H1 (cell line): Measurements from ENCODE around the gene DRG1. TPM values are rescaled to one million over a fixed set of nuclear protein-coding genes. Genes with fewer than 3 reads are reported as not detected.

ENCODE experiments used
- CTCF ChIA-PET: fragments of 300-600 bp; sonication (Branson Sonifier 250); formaldehyde crosslinking; loops from one replicate; lab custom pipeline; 2021; ENCODE audit not compliant: partially characterized antibody; lab: Charles Lee
- POLR2A ChIA-PET: fragments of 300-600 bp; sonication (Branson Sonifier 250); formaldehyde crosslinking; loops from one replicate; lab custom pipeline; 2021; ENCODE audit warnings: inconsistent platforms; ENCODE audit not compliant: partially characterized antibody; lab: Charles Lee
- DNase-seq, 2 experiments: peaks; one replicate each; pipeline versions ENCODE4 v3.0.0 to v3.0.0-alpha.2; 2010 to 2022; ENCODE audit warnings: low spot score in 2 of 2, low read depth in 1 of 2, mixed read lengths in 1 of 2
- FAIRE-seq: peaks from 2 replicates; lab custom pipeline; 2011; peaks lifted over from hg19 to GRCh38; lab: Jason Lieb, UNC
- H2AFZ ChIP-seq: 2 replicates; pipeline ENCODE4 v1.8.1; 2012; ENCODE audit warnings: low read length, inconsistent platforms
- H2AK5ac ChIP-seq: 2 replicates; pipeline ENCODE4 v1.6.1; 2013; ENCODE audit warnings: low read depth, low read length
- H2BK120ac ChIP-seq: replicated peaks from 2 replicates; pipeline ENCODE3; 2013; ENCODE audit warnings: low read depth, low read length, inconsistent platforms
- H2BK12ac ChIP-seq: 2 replicates; pipeline ENCODE4 v1.6.1; 2013; ENCODE audit warnings: low read depth, low read length
- H2BK15ac ChIP-seq: 2 replicates; pipeline ENCODE4 v1.6.1; 2013; ENCODE audit warnings: low read length
- H2BK20ac ChIP-seq: 2 replicates; pipeline ENCODE4 v1.6.1; 2013; ENCODE audit warnings: low read length
- H2BK5ac ChIP-seq: 2 replicates; pipeline ENCODE4 v1.6.1; 2013; ENCODE audit warnings: low read depth, low read length
- H3K14ac ChIP-seq: 2 replicates; pipeline ENCODE4 v1.6.1; 2013; ENCODE audit warnings: inconsistent platforms; ENCODE audit not compliant: insufficient read length
- H3K18ac ChIP-seq: 2 replicates; pipeline ENCODE4 v1.6.1; 2013; ENCODE audit warnings: low read length; ENCODE audit errors: extremely low read depth
- H3K23ac ChIP-seq: 2 replicates; pipeline ENCODE4 v1.6.1; 2013; ENCODE audit warnings: inconsistent platforms; ENCODE audit not compliant: insufficient read length
- H3K23me2 ChIP-seq: 2 replicates; pipeline ENCODE4 v1.6.1; 2013; ENCODE audit warnings: low read depth, low read length
- H3K27ac ChIP-seq: 2 replicates; pipeline ENCODE4 v1.6.1; 2011; ENCODE audit warnings: low read depth, low read length, inconsistent platforms
- H3K27me3 ChIP-seq, 4 experiments: replicated peaks in 1 of 4; 1 replicate in 1 of 4; 2 replicates in 3 of 4; pipeline versions ENCODE4 v1.6.1 to v1.8.1; 2011 to 2013; ENCODE audit warnings: low read length in 3 of 4, mild to moderate bottlenecking in 3 of 4, inconsistent platforms in 2 of 4, mixed read lengths in 2 of 4, moderate library complexity in 1 of 4; ENCODE audit not compliant: control insufficient read depth in 3 of 4, insufficient read depth in 3 of 4; ENCODE audit errors: extremely low read depth in 1 of 4
- H3K36me3 ChIP-seq, 4 experiments: 2 replicates each; pipeline versions ENCODE4 v1.6.1 to v1.8.1; 2011 to 2013; ENCODE audit warnings: mild to moderate bottlenecking in 4 of 4, low read length in 3 of 4, moderate library complexity in 2 of 4, control low read depth in 1 of 4, inconsistent platforms in 1 of 4; ENCODE audit not compliant: insufficient read depth in 4 of 4, control insufficient read depth in 2 of 4
- H3K4ac ChIP-seq: replicated peaks from 2 replicates; pipeline ENCODE3; 2013; ENCODE audit warnings: low read length, low read depth, mixed read lengths, inconsistent platforms; ENCODE audit not compliant: insufficient read length
- H3K4me1 ChIP-seq, 4 experiments: replicated peaks in 1 of 4; 1 replicate in 1 of 4; 2 replicates in 3 of 4; pipeline versions ENCODE4 v1.6.1 to v1.8.1; 2011 to 2013; ENCODE audit warnings: low read length in 3 of 4, inconsistent platforms in 2 of 4, mixed read lengths in 1 of 4; ENCODE audit not compliant: insufficient read depth in 4 of 4, control insufficient read depth in 3 of 4
- H3K4me2 ChIP-seq, 2 experiments: 2 replicates each; pipeline versions ENCODE4 v1.6.1 to v1.8.1; 2011 to 2013; ENCODE audit warnings: low read depth in 2 of 2, low read length in 2 of 2, control low read depth in 1 of 2, inconsistent platforms in 1 of 2, mild to moderate bottlenecking in 1 of 2; ENCODE audit not compliant: insufficient read depth in 1 of 2
- H3K4me3 ChIP-seq, 4 experiments: fragments of 200-600, 300-600 bp in 1 of 4; sonication (generic), shearing (Covaris generic), sonication (Bioruptor Twin) in 1 of 4; 2 replicates each; pipeline versions ENCODE4 v1.5.1 to v1.8.1; 2011 to 2016; ENCODE audit warnings: low read length in 4 of 4, low read depth in 3 of 4, control low read depth in 2 of 4, inconsistent platforms in 2 of 4, mild to moderate bottlenecking in 2 of 4, mixed read lengths in 1 of 4, moderate library complexity in 1 of 4; ENCODE audit not compliant: insufficient read depth in 2 of 4; ENCODE audit errors: extremely low read depth in 1 of 4
- H3K56ac ChIP-seq: replicated peaks from 2 replicates; pipeline ENCODE3; 2013; ENCODE audit warnings: low read depth, mild to moderate bottlenecking, mixed read lengths, low read length, inconsistent platforms; ENCODE audit not compliant: insufficient read length
- H3K79me1 ChIP-seq: 2 replicates; pipeline ENCODE4 v1.6.1; 2013; ENCODE audit warnings: low read depth, low read length, control low read depth
- H3K79me2 ChIP-seq, 2 experiments: 2 replicates each; pipeline versions ENCODE4 v1.6.1 to v1.8.1; 2012 to 2013; ENCODE audit warnings: low read length in 2 of 2, mild to moderate bottlenecking in 2 of 2, inconsistent platforms in 1 of 2; ENCODE audit not compliant: insufficient read depth in 2 of 2, control insufficient read depth in 1 of 2
- H3K9ac ChIP-seq, 4 experiments: replicated peaks in 1 of 4; 1 replicate in 1 of 4; 2 replicates in 3 of 4; pipeline versions ENCODE4 v1.6.1 to v1.8.1; 2011 to 2013; ENCODE audit warnings: low read depth in 3 of 4, low read length in 3 of 4, control low read depth in 2 of 4, mild to moderate bottlenecking in 2 of 4, moderate library complexity in 2 of 4, inconsistent platforms in 1 of 4; ENCODE audit errors: extremely low read depth in 1 of 4
- H3K9me3 ChIP-seq, 2 experiments: 2 replicates each; pipeline versions ENCODE4 v1.6.1 to v1.8.1; 2012 to 2013; ENCODE audit warnings: mild to moderate bottlenecking in 2 of 2, moderate library complexity in 2 of 2, control low read depth in 1 of 2, inconsistent platforms in 1 of 2, low read depth in 1 of 2, low read length in 1 of 2, mixed read lengths in 1 of 2; ENCODE audit not compliant: insufficient read depth in 2 of 2
- H4K20me1 ChIP-seq, 2 experiments: replicated peaks in 1 of 2; 2 replicates each; pipeline versions ENCODE3 to v1.8.1; 2011 to 2013; ENCODE audit warnings: inconsistent platforms in 2 of 2, low read length in 2 of 2, mild to moderate bottlenecking in 1 of 2; ENCODE audit not compliant: insufficient read depth in 2 of 2, control insufficient read depth in 1 of 2
- H4K5ac ChIP-seq: 2 replicates; pipeline ENCODE4 v1.6.1; 2013; ENCODE audit warnings: low read length, low read depth, mixed read lengths, inconsistent platforms; ENCODE audit not compliant: insufficient read length
- H4K8ac ChIP-seq: 2 replicates; pipeline ENCODE4 v1.8.0; 2013; ENCODE audit warnings: mild to moderate bottlenecking, moderate library complexity, low read length, inconsistent platforms; ENCODE audit not compliant: insufficient read depth; ENCODE audit errors: extremely low read depth
- H4K91ac ChIP-seq: replicated peaks from 2 replicates; pipeline ENCODE3; 2013; ENCODE audit warnings: low read length, mixed read lengths, inconsistent platforms; ENCODE audit not compliant: insufficient read length
- BACH1 ChIP-seq: IDR thresholded peaks from 2 replicates; pipeline ENCODE4 v1.6.1; 2012; ENCODE audit warnings: low read length, improper control_type of control experiment
- CHD1 ChIP-seq: IDR thresholded peaks from 2 replicates; pipeline ENCODE4 v1.6.1; 2012; ENCODE audit warnings: low read depth, low read length, improper control_type of control experiment
- EZH2 ChIP-seq: fragments of 200-600 bp; sonication (generic); IDR thresholded peaks from 2 replicates; pipeline ENCODE4 v1.7.1; 2012; ENCODE audit warnings: low read depth, mild to moderate bottlenecking, moderate library complexity, low read length, inconsistent platforms; ENCODE audit not compliant: severe bottlenecking
- GTF2F1 ChIP-seq: IDR thresholded peaks from 2 replicates; pipeline ENCODE4 v1.6.1; 2012; ENCODE audit warnings: low read depth, low read length, improper control_type of control experiment, borderline replicate concordance
- JUN ChIP-seq: IDR thresholded peaks from 2 replicates; pipeline ENCODE4 v1.6.1; 2011; ENCODE audit warnings: low read depth, mild to moderate bottlenecking, improper control_type of control experiment, low read length
- NRF1 ChIP-seq: IDR thresholded peaks from 2 replicates; pipeline ENCODE4 v1.6.1; 2011; ENCODE audit warnings: mild to moderate bottlenecking, low read depth, low read length, improper control_type of control experiment
- PHF8 ChIP-seq: fragments of 200-600 bp; sonication (generic); conservative IDR thresholded peaks from 2 replicates; pipeline ENCODE4 v1.7.1; 2012; ENCODE audit warnings: low read depth, mild to moderate bottlenecking, inconsistent platforms, low read length, moderate library complexity
- RAD21 ChIP-seq, 2 experiments: IDR thresholded peaks in 1 of 2; conservative IDR thresholded peaks in 1 of 2; 2 replicates each; pipeline ENCODE4 v1.6.1; 2011; ENCODE audit warnings: low read depth in 2 of 2, low read length in 2 of 2, improper control_type of control experiment in 1 of 2, inconsistent platforms in 1 of 2, mild to moderate bottlenecking in 1 of 2, moderate library complexity in 1 of 2
- SIX5 ChIP-seq: IDR thresholded peaks from 2 replicates; pipeline ENCODE4 v1.6.1; 2011; ENCODE audit warnings: mild to moderate bottlenecking, low read depth, low read length
- SP1 ChIP-seq: IDR thresholded peaks from 2 replicates; pipeline ENCODE4 v1.6.1; 2011; ENCODE audit warnings: low read depth, low read length
- SP2 ChIP-seq: IDR thresholded peaks from 2 replicates; pipeline ENCODE4 v1.6.1; 2012; ENCODE audit warnings: mild to moderate bottlenecking, low read length, inconsistent platforms
- SUZ12 ChIP-seq: fragments of 200-600 bp; sonication (generic); IDR thresholded peaks from 2 replicates; pipeline ENCODE4 v1.6.1; 2012; ENCODE audit warnings: mild to moderate bottlenecking, inconsistent platforms, low read length, moderate library complexity, mixed read lengths
- USF2 ChIP-seq: IDR thresholded peaks from 2 replicates; pipeline ENCODE4 v1.6.1; 2011; ENCODE audit warnings: low read length, improper control_type of control experiment
- WGBS, 2 experiments: shearing (Covaris generic) in 1 of 2; methylation state at CpG; one replicate each; pipeline versions ENCODE4 v1.1.6 to v1.1.7; 2013 to 2015; ENCODE audit warnings: low lambda C conversion rate in 2 of 2, mixed read lengths in 2 of 2, inconsistent platforms in 1 of 2, low coverage in 1 of 2, missing lambda C conversion rate in 1 of 2; ENCODE audit not compliant: insufficient replicate concordance in 2 of 2, insufficient coverage in 1 of 2, insufficient read length in 1 of 2; ENCODE audit errors: extremely low coverage in 1 of 2, missing lambda C conversion rate in 1 of 2; 5-methylcytosine and 5-hydroxymethylcytosine counted together
- polyA plus RNA-seq, 7 experiments: library from polyadenylated mRNA; depleted of rRNA in 3 of 7; stranded (reverse) in 5 of 7; unstranded in 2 of 7; fragments of >200 nt in 5 of 7; fragments of 200-250 nt in 2 of 7; gene quantifications; 1 replicate in 5 of 7; 2 replicates in 1 of 7; 4 replicates in 1 of 7; pipeline versions ENCODE4 v1.2.1 to v1.2.3, GENCODE V29; 2011 to 2013; ENCODE audit warnings: missing spikeins in 2 of 7, mixed read lengths in 2 of 7
- total RNA-seq: library from RNA; stranded (reverse); fragmentation: NEBNext Ultra II Directional; extraction: Animal tissue kit (Norgen Biotek cat#: 25700); gene quantifications from 2 replicates; pipeline ENCODE4 v1.2.1, GENCODE V29; 2021

The DRG1 gene
- total and polyA plus RNA-seq, 2 of the 8 experiments (the other 6 are each of a cell fraction or from before 2014, with no cell fraction given) = 45.3 to 81.9 TPM

- Histone ChIP-seq H3K18ac (no peak overlapping the region), H2AFZ (no peak overlapping the region), H3K4ac (no peak overlapping the region), H2BK120ac (no peak overlapping the region), H3K23ac (no peak overlapping the region), H3K36me3 (peaks cover 0 to 15% (median 0%) of the 10 kb centered on the region in 4 experiments; a peak in 4 of 8 replicates), H3K4me2 (no peak overlapping the region), H2AK5ac (no peak overlapping the region), H3K23me2 (no peaks in the 10 kb centered on the region), H4K20me1 (peaks cover 0 to 4% of the 10 kb centered on the region in 2 experiments), H3K56ac (no peak overlapping the region), H3K9me3 (no peaks in the 10 kb centered on the region), H4K8ac (no peak overlapping the region), H2BK12ac (no peak overlapping the region), H4K5ac (no peak overlapping the region), H4K91ac (no peak overlapping the region), H3K27me3 (no peaks in the 10 kb centered on the region), H3K9ac (no peak overlapping the region), H2BK5ac (no peak overlapping the region), H3K4me1 (no peaks in the 10 kb centered on the region), H2BK15ac (no peak overlapping the region), H3K79me1 (no peaks in the 10 kb centered on the region), H2BK20ac (no peak overlapping the region), H3K4me3 (no peak overlapping the region), H3K27ac (no peak overlapping the region), H3K79me2 (peaks cover 0 to 6% of the 10 kb centered on the region in 2 experiments; a peak in 1 of 4 replicates), H3K14ac (no peak overlapping the region)
- POLR2A ChIA-PET = interaction anchor here (0.9 kb wide), 1 partner anchor 11 kb away, joined by 3 read pairs; no protein-coding TSS in a partner anchor
- 93% methylated on average over 2 of the region's 2 CpGs; no CpG with 5 or more reads in 1 of the 2 experiments for WGBS, 2 experiments
- DNase-seq = no peak
- no peak for FAIRE-seq
- CTCF ChIA-PET = no interaction called here
- TF ChIP-seq EZH2 (no peak), USF2 (no peak), GTF2F1 (no peak), NRF1 (no peak), JUN (no peak), RAD21 (IDR thresholded peaks at IDR 0.05 in 1 of 2, conservative IDR thresholded peaks at IDR 0.05 in 1 of 2; ENCODE audit: low read depth in 2 of 2, low read length in 2 of 2) (no peak), CHD1 (no peak), PHF8 (no peak), SP2 (no peak), SP1 (no peak), BACH1 (no peak), SIX5 (no peak), SUZ12 (no peak)
Measured at GRCh38 chr22:31474743-31475142, 75.3 kb downstream of the DRG1 start.
